Mammary epithelial cell (primary cell): ENCODE measurements around the gene LAGE3.
"Not testable (repeated sequence)": the region's sequence is repeated elsewhere in the genome, so short reads cannot be mapped to it uniquely, and the experiment has no call there.

Experiments used
- EZH2 ChIP-seq: IDR thresholded peaks from 2 replicates; pipeline ENCODE4 v1.6.1; 2012; ENCODE audit warnings: low read length, inconsistent platforms, borderline replicate concordance
- TF ChIP-seq, protein P1 (sequence below), 2 donors: IDR thresholded peaks in 1 of 2; conservative IDR thresholded peaks in 1 of 2; 2 replicates each; pipeline ENCODE4 v1.5.1; 2011 to 2012; ENCODE audit warnings: inconsistent platforms in 2 of 2, low read length in 2 of 2, mild to moderate bottlenecking in 2 of 2, control low read depth in 1 of 2, low read depth in 1 of 2; ENCODE audit not compliant: insufficient read depth in 1 of 2; ENCODE audit errors: extremely low read depth in 1 of 2

DNA sequence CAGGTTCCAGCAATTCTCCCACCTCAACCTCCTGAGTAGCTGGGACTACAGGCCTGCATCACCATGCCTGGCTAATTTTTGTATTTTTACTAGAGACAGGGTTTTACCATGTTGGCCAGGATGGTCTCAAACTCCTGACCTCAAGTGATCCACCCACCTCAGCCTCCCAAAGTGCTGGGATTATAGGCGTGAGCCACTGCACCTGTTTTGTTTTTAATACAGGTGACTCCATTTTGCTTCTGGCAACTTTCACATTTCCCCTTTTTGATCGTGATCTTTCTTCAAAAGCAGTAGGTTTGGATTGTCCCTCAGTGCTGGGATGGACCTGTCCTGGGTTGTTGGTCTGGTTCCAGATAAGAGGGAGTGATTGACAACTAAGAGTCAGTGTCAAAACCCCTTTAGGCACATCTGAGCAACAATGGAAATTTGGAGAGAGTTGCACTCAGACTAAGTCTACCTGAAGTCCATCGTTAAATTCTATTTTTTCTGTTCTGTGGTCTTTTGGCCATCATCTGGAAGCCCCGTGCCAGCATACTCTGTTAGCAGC is 17.6 kb upstream of the LAGE3 start:
- not testable (repeated sequence) for TF ChIP-seq EZH2
- TF ChIP-seq, protein P1, sequence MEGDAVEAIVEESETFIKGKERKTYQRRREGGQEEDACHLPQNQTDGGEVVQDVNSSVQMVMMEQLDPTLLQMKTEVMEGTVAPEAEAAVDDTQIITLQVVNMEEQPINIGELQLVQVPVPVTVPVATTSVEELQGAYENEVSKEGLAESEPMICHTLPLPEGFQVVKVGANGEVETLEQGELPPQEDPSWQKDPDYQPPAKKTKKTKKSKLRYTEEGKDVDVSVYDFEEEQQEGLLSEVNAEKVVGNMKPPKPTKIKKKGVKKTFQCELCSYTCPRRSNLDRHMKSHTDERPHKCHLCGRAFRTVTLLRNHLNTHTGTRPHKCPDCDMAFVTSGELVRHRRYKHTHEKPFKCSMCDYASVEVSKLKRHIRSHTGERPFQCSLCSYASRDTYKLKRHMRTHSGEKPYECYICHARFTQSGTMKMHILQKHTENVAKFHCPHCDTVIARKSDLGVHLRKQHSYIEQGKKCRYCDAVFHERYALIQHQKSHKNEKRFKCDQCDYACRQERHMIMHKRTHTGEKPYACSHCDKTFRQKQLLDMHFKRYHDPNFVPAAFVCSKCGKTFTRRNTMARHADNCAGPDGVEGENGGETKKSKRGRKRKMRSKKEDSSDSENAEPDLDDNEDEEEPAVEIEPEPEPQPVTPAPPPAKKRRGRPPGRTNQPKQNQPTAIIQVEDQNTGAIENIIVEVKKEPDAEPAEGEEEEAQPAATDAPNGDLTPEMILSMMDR (conservative IDR thresholded peaks at IDR 0.05 in 1 of 2, IDR thresholded peaks at IDR 0.05 in 1 of 2; ENCODE audit: extremely low read depth in 1 of 2, insufficient read depth in 1 of 2, low read depth in 1 of 2, low read length in 2 of 2) = not testable (repeated sequence)
